SJCRH30 (cell line): ENCODE data around the gene FAM13C. TPM values are rescaled to one million over a fixed set of nuclear protein-coding genes. Genes with fewer than 3 reads are reported as not detected.
"Not testable (repeated sequence)": the region's sequence is repeated elsewhere in the genome, so short reads cannot be mapped to it uniquely, and the experiment has no call there.

ENCODE experiments used
- DNase-seq, 2 experiments: peaks; one replicate each; pipeline ENCODE4 v3.0.0-alpha.2; 2015 to 2020
- H3K27ac ChIP-seq: fragments of 250-450 bp; sonication (Bioruptor Pico); 2 replicates; pipeline ENCODE4 v1.5.1; 2020; ENCODE audit warnings: mild to moderate bottlenecking, moderate library complexity
- H3K27me3 ChIP-seq: fragments of 250-450 bp; sonication (Bioruptor Pico); 2 replicates; pipeline ENCODE4 v1.5.1; 2020; ENCODE audit warnings: mild to moderate bottlenecking, moderate library complexity
- H3K36me3 ChIP-seq: fragments of 250-450 bp; sonication (Bioruptor Pico); 2 replicates; pipeline ENCODE4 v1.5.1; 2020; ENCODE audit warnings: mild to moderate bottlenecking, moderate library complexity
- H3K4me1 ChIP-seq: fragments of 250-450 bp; sonication (Bioruptor Pico); 2 replicates; pipeline ENCODE4 v1.5.1; 2020; ENCODE audit warnings: mild to moderate bottlenecking, moderate library complexity
- H3K4me3 ChIP-seq: fragments of 250-450 bp; sonication (Bioruptor Pico); 2 replicates; pipeline ENCODE4 v1.5.1; 2020; ENCODE audit warnings: mild to moderate bottlenecking, moderate library complexity
- H3K9me3 ChIP-seq: fragments of 250-450 bp; sonication (Bioruptor Pico); replicated peaks from 2 replicates; pipeline ENCODE4 v1.5.1; 2020; ENCODE audit warnings: mild to moderate bottlenecking, moderate library complexity
- total RNA-seq: library from RNA; depleted of rRNA; stranded (reverse); fragments of >200 nt; shearing (Covaris generic); gene quantifications from 2 replicates; pipeline ENCODE4 v1.2.3, GENCODE V29; 2014; rRNA removed

The FAM13C gene
- 0.91 and 1.1 TPM in 2 replicates for total RNA-seq

GRCh38 chr10:59362144-59362958 lies at the start of gene FAM13C:
Gene FAM13C (minus strand): TSS chr10:59362549. CDS start chr10:59362460, 89 bp downstream.
- Histone ChIP-seq H3K27ac (peak within 1 kb of the TSS; percentile 49), H3K4me3 (peak within 1 kb of the TSS; percentile 66), H3K4me1 (peaks cover 10% of the 10 kb centered on the region; the same call in 1 of the 2 replicates), H3K36me3 (no peaks in the 10 kb centered on the region), H3K9me3 (no peaks in the 10 kb centered on the region), H3K27me3 (no peaks in the 10 kb centered on the region)
- DNase-seq: peak; percentile 66 to 69

GRCh38 chr10:59405235-59405634 lies 42.9 kb upstream of the FAM13C start:
- Histone ChIP-seq H3K36me3 (no peaks in the 10 kb centered on the region), H3K27ac (no peak overlapping the region), H3K27me3 (no peaks in the 10 kb centered on the region), H3K4me3 (no peak overlapping the region), H3K9me3 (no peaks in the 10 kb centered on the region), H3K4me1 (no peaks in the 10 kb centered on the region)
- no peak for DNase-seq

GRCh38 chr10:59400214-59400613 lies 37.9 kb upstream of the FAM13C start:
- no peak for DNase-seq
- Histone ChIP-seq H3K36me3 (no peaks in the 10 kb centered on the region), H3K27me3 (no peaks in the 10 kb centered on the region), H3K4me1 (no peaks in the 10 kb centered on the region), H3K9me3 (no peaks in the 10 kb centered on the region), H3K27ac (no peak overlapping the region), H3K4me3 (no peak overlapping the region)

GRCh38 chr10:59399329-59399728 lies 37.0 kb upstream of the FAM13C start:
- H3K27me3 ChIP-seq, H3K4me1 ChIP-seq, H3K9me3 ChIP-seq, H3K36me3 ChIP-seq, DNase-seq, H3K27ac ChIP-seq, H3K4me3 ChIP-seq: not testable (repeated sequence)

- DNase-seq: no peak
- H3K4me1 ChIP-seq: no peaks in the 10 kb centered on the region
- H3K9me3 ChIP-seq: no peaks in the 10 kb centered on the region
- no peak overlapping the region for H3K27ac ChIP-seq
- H3K27me3 ChIP-seq: no peaks in the 10 kb centered on the region
- no peak overlapping the region for H3K4me3 ChIP-seq
- no peaks in the 10 kb centered on the region for H3K36me3 ChIP-seq
Measured at GRCh38 chr10:59397961-59398360, 35.6 kb upstream of the FAM13C start.

- H3K27ac ChIP-seq: no peak overlapping the region
- no peaks in the 10 kb centered on the region for H3K36me3 ChIP-seq
- no peak for DNase-seq
- no peak overlapping the region for H3K4me3 ChIP-seq
- H3K4me1 ChIP-seq: no peaks in the 10 kb centered on the region
- H3K27me3 ChIP-seq: no peaks in the 10 kb centered on the region
- no peaks in the 10 kb centered on the region for H3K9me3 ChIP-seq
Measured at GRCh38 chr10:59395984-59396383, 33.6 kb upstream of the FAM13C start.

- no peak for DNase-seq
Measured at GRCh38 chr10:59393349-59393748, 31.0 kb upstream of the FAM13C start.

GRCh38 chr10:59391060-59391459 lies 28.7 kb upstream of the FAM13C start:
- DNase-seq: no peak
- no peak overlapping the region for H3K27ac ChIP-seq
- no peaks in the 10 kb centered on the region for H3K36me3 ChIP-seq
- no peak overlapping the region for H3K4me3 ChIP-seq
- H3K27me3 ChIP-seq: no peaks in the 10 kb centered on the region
- peaks cover 11% of the 10 kb centered on the region for H3K4me1 ChIP-seq
- H3K9me3 ChIP-seq: no peaks in the 10 kb centered on the region

More at GRCh38 chr10:59393349-59393748, 31.0 kb upstream of the FAM13C start:
- peaks cover 2% of the 10 kb centered on the region; the same call in 1 of the 2 replicates for H3K4me1 ChIP-seq
- no peak overlapping the region for H3K4me3 ChIP-seq
- no peak overlapping the region for H3K27ac ChIP-seq
- no peaks in the 10 kb centered on the region for H3K36me3 ChIP-seq
- no peaks in the 10 kb centered on the region for H3K9me3 ChIP-seq
- H3K27me3 ChIP-seq: no peaks in the 10 kb centered on the region

GRCh38 chr10:59388671-59388976 lies 26.3 kb upstream of the FAM13C start:
- Histone ChIP-seq H3K9me3 (no peaks in the 10 kb centered on the region), H3K4me3 (no peak overlapping the region), H3K27ac (peak overlapping the region; percentile 71), H3K4me1 (peaks cover 11% of the 10 kb centered on the region), H3K27me3 (no peaks in the 10 kb centered on the region), H3K36me3 (no peaks in the 10 kb centered on the region)
- DNase-seq: no peak

GRCh38 chr10:59387951-59388670 lies 25.8 kb upstream of the FAM13C start:
- H3K4me3 ChIP-seq: no peak overlapping the region
- H3K36me3 ChIP-seq: no peaks in the 10 kb centered on the region
- peaks cover 15% of the 10 kb centered on the region for H3K4me1 ChIP-seq
- no peaks in the 10 kb centered on the region for H3K9me3 ChIP-seq
- H3K27ac ChIP-seq: peak overlapping the region; percentile 71
- peak; percentile 47 to 58 for DNase-seq
- H3K27me3 ChIP-seq: no peaks in the 10 kb centered on the region

- Histone ChIP-seq H3K27ac (no peak overlapping the region), H3K4me1 (peaks cover 22% of the 10 kb centered on the region)
- DNase-seq: no peak
Measured at GRCh38 chr10:59384761-59385160, 22.4 kb upstream of the FAM13C start.

GRCh38 chr10:59383908-59384307 lies 21.6 kb upstream of the FAM13C start:
- peaks cover 22% of the 10 kb centered on the region for H3K4me1 ChIP-seq

More at GRCh38 chr10:59384761-59385160, 22.4 kb upstream of the FAM13C start:
- H3K4me3 ChIP-seq: no peak overlapping the region
- no peaks in the 10 kb centered on the region for H3K36me3 ChIP-seq
- no peaks in the 10 kb centered on the region for H3K9me3 ChIP-seq
- no peaks in the 10 kb centered on the region for H3K27me3 ChIP-seq

GRCh38 chr10:59383436-59383835 lies 21.1 kb upstream of the FAM13C start:
- H3K4me3 ChIP-seq: no peak overlapping the region
- no peaks in the 10 kb centered on the region for H3K36me3 ChIP-seq
- no peaks in the 10 kb centered on the region for H3K27me3 ChIP-seq
- H3K27ac ChIP-seq: peak overlapping the region; percentile 7
- no peaks in the 10 kb centered on the region for H3K9me3 ChIP-seq
- peaks cover 20% of the 10 kb centered on the region for H3K4me1 ChIP-seq
- no peak for DNase-seq

More at GRCh38 chr10:59383908-59384307, 21.6 kb upstream of the FAM13C start:
- DNase-seq: no peak
- no peaks in the 10 kb centered on the region for H3K36me3 ChIP-seq
- no peak overlapping the region for H3K4me3 ChIP-seq
- no peaks in the 10 kb centered on the region for H3K27me3 ChIP-seq
- H3K27ac ChIP-seq: no peak overlapping the region
- no peaks in the 10 kb centered on the region for H3K9me3 ChIP-seq

GRCh38 chr10:59382831-59383295 lies 20.5 kb upstream of the FAM13C start:
- Histone ChIP-seq H3K27me3 (no peaks in the 10 kb centered on the region), H3K4me3 (0 out of 2 replicates have a peak overlapping the region, but pooled peaks have one; percentile 12), H3K9me3 (no peaks in the 10 kb centered on the region), H3K4me1 (peaks cover 16% of the 10 kb centered on the region), H3K27ac (peak overlapping the region; percentile 7), H3K36me3 (no peaks in the 10 kb centered on the region)
- peak in 1 of 2 experiments; percentile 37 for DNase-seq

GRCh38 chr10:59381687-59382086 lies 19.3 kb upstream of the FAM13C start:
- Histone ChIP-seq H3K36me3 (no peaks in the 10 kb centered on the region), H3K9me3 (no peaks in the 10 kb centered on the region), H3K27me3 (no peaks in the 10 kb centered on the region), H3K27ac (no peak overlapping the region), H3K4me3 (no peak overlapping the region), H3K4me1 (peaks cover 11% of the 10 kb centered on the region)
- no peak for DNase-seq
